Erythroblast (primary cell): ENCODE results near the gene MARVELD3.
"Not testable (repeated sequence)": the region's sequence is repeated elsewhere in the genome, so short reads cannot be mapped to it uniquely, and the experiment has no call there.

Experiments used
- DNase-seq, 2 experiments: peaks; one replicate each; lab custom pipeline; 2025; lab: John Stamatoyannopoulos, UW
- GATA1 ChIP-seq: IDR thresholded peaks from 2 replicates; pipeline ENCODE4 v1.6.1; 2011; ENCODE audit warnings: low read depth, mild to moderate bottlenecking, control low read depth, low read length, moderate library complexity
- POLR2A ChIP-seq: IDR thresholded peaks from 2 replicates; pipeline ENCODE4 v1.6.1; 2011; ENCODE audit warnings: mild to moderate bottlenecking, low read length

MARVELD3 gene

GRCh38 chr16:71600822-71601221 is 25.2 kb upstream of the MARVELD3 start:
- no peak for TF ChIP-seq POLR2A
- TF ChIP-seq GATA1: no peak
- DNase-seq: no peak

DNA sequence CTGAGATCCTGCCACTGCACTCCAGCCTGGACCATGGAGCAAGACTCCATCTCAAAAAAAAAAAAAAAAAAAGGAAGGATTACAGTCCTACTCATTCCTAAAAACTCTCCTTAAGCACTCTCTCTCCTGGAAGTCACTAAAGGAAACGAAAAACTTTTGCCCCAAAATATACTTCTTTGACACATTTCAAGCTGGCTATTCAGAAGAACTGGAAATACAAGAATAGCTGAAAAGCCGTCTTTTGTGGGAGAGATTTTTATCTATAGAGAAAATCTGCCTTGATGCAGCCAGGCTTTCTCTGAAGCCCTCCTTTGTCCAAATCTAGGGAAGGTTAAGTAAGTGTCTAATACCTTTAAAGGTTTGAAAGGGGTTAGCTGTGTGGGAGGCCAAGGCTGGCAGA is 16.9 kb upstream of the MARVELD3 start:
- no peak for DNase-seq
- no peak for TF ChIP-seq POLR2A
- no peak for TF ChIP-seq GATA1

DNA sequence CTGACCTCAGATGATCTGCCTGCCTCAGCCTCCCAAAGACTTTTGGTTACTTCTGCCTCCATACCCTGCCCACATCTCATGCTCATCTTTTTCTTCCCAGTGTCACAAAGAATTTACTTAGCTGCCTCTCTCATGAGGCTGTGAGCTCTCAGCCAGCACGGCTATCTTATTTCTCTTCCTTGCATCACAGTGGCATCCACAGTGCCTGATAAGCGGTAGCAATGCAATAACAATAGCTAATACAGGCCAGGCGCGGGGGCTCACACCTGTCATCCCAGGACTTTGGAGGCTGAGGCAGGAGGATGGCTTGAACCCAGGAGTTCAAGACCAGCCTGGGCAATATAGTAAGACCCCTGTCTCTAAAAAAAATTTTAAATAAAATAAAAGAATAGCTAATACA is 15.5 kb upstream of the MARVELD3 start:
- TF ChIP-seq GATA1 (no peak), POLR2A (no peak)
- DNase-seq: peak in 1 of 2 experiments; percentile 10

DNA sequence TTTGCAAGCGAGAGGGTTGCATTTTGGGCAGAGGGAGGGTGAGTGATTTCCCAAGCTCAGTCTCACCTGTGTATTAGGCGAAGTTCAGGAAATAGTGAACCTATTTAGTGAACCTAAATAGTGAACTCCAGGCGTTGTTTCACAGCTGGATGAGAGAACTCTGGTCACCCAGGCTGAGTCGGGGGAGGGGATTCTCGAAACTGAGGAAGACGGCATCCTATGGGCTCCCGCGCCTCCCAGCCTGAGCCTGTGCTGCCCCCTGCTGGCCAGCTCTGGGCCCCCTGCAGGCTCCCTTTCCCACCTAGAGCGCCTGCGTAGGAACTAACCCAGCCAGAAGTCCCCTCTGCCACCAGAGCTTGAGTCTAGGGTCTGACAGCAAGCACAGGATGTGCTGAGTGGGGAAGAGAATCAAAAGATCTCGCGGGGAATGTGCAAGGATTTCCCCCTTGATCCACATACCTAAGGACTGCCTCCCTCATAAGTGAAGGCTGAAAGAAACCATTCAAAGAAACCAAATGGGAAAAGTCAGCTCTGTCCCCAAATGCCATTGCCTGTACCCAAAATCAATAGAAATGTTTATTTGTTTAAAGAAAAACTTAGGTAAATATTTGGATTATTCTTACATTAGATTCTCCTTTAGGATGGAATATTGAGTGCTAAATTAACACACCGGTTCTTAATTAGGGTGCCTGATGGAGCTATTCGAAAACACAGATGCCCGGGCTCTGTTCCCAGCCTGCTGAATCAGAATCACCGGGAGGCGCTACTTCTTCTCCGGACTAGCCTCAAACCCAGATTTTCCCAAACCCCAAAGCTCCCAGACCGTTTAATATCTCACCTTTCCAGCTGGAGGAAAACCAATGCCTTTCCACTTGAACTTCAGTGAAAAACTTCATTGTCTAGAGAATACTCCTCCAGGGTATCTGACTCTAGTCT is 14.8 kb upstream of the MARVELD3 start:
- no peak for TF ChIP-seq GATA1
- no peak for TF ChIP-seq POLR2A
- peak; percentile 62 to 80 for DNase-seq

DNA sequence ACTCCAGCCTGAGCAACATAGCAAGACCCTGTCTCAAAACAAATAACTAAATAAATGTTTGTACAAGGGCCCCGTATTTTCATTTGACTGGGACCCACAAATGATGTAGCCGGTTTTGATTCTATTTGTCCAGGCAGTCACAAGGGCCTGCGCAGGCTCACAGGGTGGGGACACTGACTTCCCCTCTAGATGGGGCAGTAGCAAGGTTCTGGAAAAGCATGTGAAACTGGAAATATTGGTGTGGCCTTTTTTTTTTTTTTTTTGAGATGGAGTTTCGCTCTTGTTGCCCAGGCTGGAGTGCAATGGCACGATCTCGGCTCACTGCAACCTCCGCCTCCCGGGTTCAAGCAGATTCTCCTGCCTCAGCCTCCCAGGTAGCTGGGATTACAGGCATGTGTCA is 11.0 kb upstream of the MARVELD3 start:
- DNase-seq: not testable (repeated sequence)

DNA sequence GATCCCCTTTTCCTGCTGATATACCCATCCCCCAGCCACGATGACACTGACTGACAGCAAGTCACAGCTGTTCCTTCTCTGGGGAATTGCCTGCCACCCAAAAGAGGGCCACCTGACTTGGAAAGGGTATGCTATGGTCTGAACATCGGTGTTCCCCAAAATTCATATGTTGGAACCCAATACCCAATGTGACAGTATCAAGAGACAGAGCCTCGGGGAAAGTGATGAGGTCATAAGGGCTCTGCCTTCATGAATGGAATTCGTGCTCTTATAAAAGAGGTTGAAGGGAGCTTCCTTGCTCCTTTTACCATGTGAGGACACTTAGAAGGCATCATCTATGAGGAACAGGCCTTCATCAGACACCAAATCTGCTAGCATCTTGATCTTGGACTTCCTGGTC is 7.6 kb upstream of the MARVELD3 start:
- no peak for DNase-seq
- no peak for TF ChIP-seq GATA1
- TF ChIP-seq POLR2A: no peak

DNA sequence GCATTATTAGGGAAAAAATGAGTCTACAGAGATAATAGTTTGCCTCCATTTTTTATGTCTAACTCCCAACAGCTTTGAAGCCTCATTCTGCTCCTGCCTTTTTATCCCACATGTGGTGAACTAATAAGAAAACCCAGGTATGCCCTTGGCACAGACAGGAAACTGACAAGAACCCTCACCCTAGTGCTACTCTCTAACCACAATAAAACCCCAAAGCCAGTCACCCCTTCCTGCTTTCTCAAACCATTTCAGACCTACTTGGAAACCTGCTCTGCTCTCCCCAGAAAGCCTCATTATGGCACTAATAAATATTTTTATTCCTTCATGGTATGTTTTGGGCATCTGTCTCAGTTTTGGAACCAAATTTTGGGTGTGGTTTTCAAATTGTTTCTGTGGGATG is 3.9 kb upstream of the MARVELD3 start:
- DNase-seq: no peak
- TF ChIP-seq GATA1 (no peak), POLR2A (no peak)

DNA sequence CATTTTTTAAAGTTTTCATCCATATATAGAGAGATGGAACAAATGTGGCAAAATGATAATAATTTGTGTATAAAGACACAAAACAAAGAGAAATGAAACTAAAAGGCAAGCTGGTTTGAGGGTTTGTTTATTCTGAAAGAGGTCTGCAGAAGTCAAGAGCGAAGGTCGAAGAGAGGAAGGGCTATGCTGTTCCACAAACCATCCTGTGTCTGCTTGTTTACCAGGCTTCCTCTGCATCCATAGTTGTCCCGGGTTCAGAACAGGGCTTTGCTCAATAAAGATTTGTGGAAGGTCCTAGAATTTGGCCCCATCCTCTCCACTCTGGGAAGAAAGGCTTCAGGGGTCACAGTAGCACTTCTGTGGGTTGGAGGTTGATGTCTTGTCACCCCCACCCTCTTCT is 2.4 kb upstream of the MARVELD3 start:
- no peak for TF ChIP-seq GATA1
- no peak for TF ChIP-seq POLR2A
- DNase-seq: no peak

- no peak for DNase-seq
- TF ChIP-seq GATA1 (no peak), POLR2A (no peak)
Observed at GRCh38 chr16:71625113-71625850, 702 bp upstream of the MARVELD3 start.

DNA sequence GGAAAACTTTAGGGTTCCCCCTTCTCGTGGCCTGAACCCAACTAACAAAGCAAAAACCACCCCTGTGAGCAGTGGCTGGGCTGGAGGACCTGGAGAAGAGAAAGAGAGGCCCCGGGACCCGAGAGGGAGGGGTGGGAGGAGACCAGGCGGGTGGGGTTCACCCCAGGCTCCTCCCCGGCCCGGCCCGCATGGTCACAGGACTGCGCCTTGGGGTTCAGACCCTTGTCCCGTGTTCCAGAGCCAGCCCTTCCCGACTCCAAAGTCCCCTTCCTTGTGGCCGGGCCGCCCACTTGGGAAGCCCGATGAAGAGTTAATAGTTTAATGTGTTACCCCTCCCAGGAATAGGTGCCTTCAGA is 852 bp downstream of the MARVELD3 start:
- TF ChIP-seq POLR2A (no peak), GATA1 (no peak)
- DNase-seq: peak; percentile 7 to 12

GRCh38 chr16:71627731-71628181 is 1.8 kb downstream of the MARVELD3 start:
- TF ChIP-seq POLR2A (no peak), GATA1 (no peak)
- DNase-seq: no peak

DNA sequence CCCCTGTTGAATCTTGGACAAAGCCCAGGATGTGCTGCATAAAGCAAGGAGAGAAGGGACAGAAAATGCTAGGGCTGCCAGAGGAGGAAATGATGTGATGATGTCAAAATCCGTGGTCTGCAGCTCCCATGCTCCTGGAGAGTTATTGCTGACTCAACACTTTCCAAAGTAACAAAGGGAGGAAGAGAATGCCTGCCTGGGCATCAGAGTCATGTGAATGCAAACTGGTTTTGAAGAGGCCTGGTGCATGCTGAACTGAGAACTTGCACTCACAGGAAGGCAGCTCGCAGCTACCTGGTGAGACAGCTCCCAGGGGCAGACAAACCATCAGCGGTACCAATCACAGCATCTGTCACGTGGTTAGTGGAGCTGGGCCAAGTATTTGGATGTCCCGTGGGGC is 2.8 kb downstream of the MARVELD3 start:
- TF ChIP-seq POLR2A (no peak), GATA1 (no peak)
- DNase-seq: no peak

- no peak for DNase-seq
- TF ChIP-seq GATA1 (no peak), POLR2A (no peak)
Observed at GRCh38 chr16:71629278-71630016, 3.5 kb downstream of the MARVELD3 start.

DNA sequence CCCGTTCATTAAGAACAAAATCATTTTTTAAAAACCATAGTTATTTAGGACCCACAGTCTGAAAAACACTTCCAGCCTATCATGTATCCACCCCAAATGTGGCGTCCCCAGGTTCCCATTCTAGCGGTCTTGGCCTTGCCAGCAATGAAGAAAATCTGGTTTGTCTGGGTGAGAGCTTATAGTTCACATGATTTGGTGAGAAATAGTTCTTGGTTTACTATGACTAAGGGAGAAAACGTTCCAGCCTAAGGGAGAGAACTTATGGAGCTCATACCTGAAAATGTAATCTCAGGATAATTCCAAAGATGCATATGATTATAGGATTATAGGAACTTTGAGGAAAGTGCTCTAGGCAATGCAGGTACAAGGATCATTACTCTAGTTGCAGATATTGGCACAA is 4.8 kb downstream of the MARVELD3 start:
- DNase-seq: no peak
- TF ChIP-seq GATA1: no peak
- TF ChIP-seq POLR2A: no peak
